B cell (primary cell): Measurements from ENCODE around the gene SSPN. TPM values are rescaled to one million over a fixed set of nuclear protein-coding genes. Genes with fewer than 3 reads are reported as not detected.

ENCODE experiments used
- ATAC-seq: fragments of 200-7000 bp; cut with Tn5 transposase; one replicate; pipeline ENCODE4 v1.10.0; 2021; ENCODE audit warnings: low read depth, mild to moderate bottlenecking, moderate number of reproducible peaks, moderate library complexity
- CTCF ChIA-PET: fragments of 350-600 bp; sonication (Branson Sonifier 250); formaldehyde crosslinking; loops from one replicate; lab custom pipeline; 2021; ENCODE audit warnings: antibody characterized with exemption, inconsistent platforms; lab: Charles Lee
- POLR2A ChIA-PET: fragments of 350-600 bp; sonication (Branson Sonifier 250); formaldehyde crosslinking; loops from one replicate; lab custom pipeline; 2021; ENCODE audit warnings: antibody characterized with exemption; lab: Charles Lee
- DNase-seq: peaks from one replicate; pipeline ENCODE4 v3.0.0; 2013
- H2AFZ ChIP-seq: 2 replicates; pipeline ENCODE4 v1.6.1; 2012; ENCODE audit warnings: mild to moderate bottlenecking, low read depth, low read length; ENCODE audit not compliant: insufficient read depth, poor library complexity, severe bottlenecking
- H3K27ac ChIP-seq, 2 donors: 1 replicate in 1 of 2; 2 replicates in 1 of 2; pipeline ENCODE4 v1.5.1; 2012 to 2013; ENCODE audit warnings: low read length in 2 of 2, mild to moderate bottlenecking in 2 of 2, moderate library complexity in 1 of 2
- H3K27me3 ChIP-seq, 4 experiments: fragments of 200-600 bp in 1 of 4; sonication (generic) in 1 of 4; replicated peaks in 1 of 4; 1 replicate in 2 of 4; 2 replicates in 2 of 4; pipeline versions ENCODE4 v1.6.1 to v1.7.0; 2013 to 2016; ENCODE audit warnings: low read length in 3 of 4, mild to moderate bottlenecking in 2 of 4, mixed read lengths in 1 of 4, moderate library complexity in 1 of 4; ENCODE audit not compliant: insufficient read depth in 4 of 4, control insufficient read depth in 3 of 4; ENCODE audit errors: control extremely low read depth in 1 of 4
- H3K36me3 ChIP-seq, 2 experiments: replicated peaks in 1 of 2; 1 replicate in 1 of 2; 2 replicates in 1 of 2; pipeline versions ENCODE4 v1.6.1 to v1.7.1; 2013; ENCODE audit warnings: low read length in 1 of 2; ENCODE audit not compliant: insufficient read depth in 2 of 2, control insufficient read depth in 1 of 2; ENCODE audit errors: control extremely low read depth in 1 of 2, extremely low read depth in 1 of 2
- H3K4me1 ChIP-seq, 2 donors: fragments of 200-600 bp in 1 of 2; sonication (generic) in 1 of 2; 1 replicate in 1 of 2; 2 replicates in 1 of 2; pipeline versions ENCODE4 v1.5.1 to v1.6.1; 2013 to 2017; ENCODE audit warnings: low read length in 2 of 2; ENCODE audit not compliant: control insufficient read depth in 2 of 2, insufficient read depth in 2 of 2
- H3K4me2 ChIP-seq: replicated peaks from 2 replicates; pipeline ENCODE3; 2012; ENCODE audit warnings: mild to moderate bottlenecking, low read depth, low read length; ENCODE audit not compliant: poor library complexity, severe bottlenecking
- H3K4me3 ChIP-seq, 5 experiments: fragments of 200-600 bp in 1 of 5; sonication (generic) in 1 of 5; 1 replicate in 3 of 5; 2 replicates in 2 of 5; pipeline versions ENCODE4 v1.5.1 to v1.7.0; 2011 to 2016; ENCODE audit warnings: low read length in 4 of 5, mild to moderate bottlenecking in 4 of 5, low read depth in 2 of 5, control low read depth in 1 of 5, moderate library complexity in 1 of 5; ENCODE audit not compliant: insufficient read depth in 1 of 5; ENCODE audit errors: control extremely low read depth in 1 of 5, extremely low read depth in 1 of 5
- H3K79me2 ChIP-seq: fragments of 200-600 bp; sonication (generic); one replicate; pipeline ENCODE4 v1.6.0; 2016; ENCODE audit warnings: low read length; ENCODE audit not compliant: control insufficient read depth, insufficient read depth
- H3K9ac ChIP-seq: fragments of 200-600 bp; sonication (generic); 2 replicates; pipeline ENCODE4 v1.6.1; 2017; ENCODE audit warnings: mild to moderate bottlenecking, low read length, moderate library complexity
- H3K9me3 ChIP-seq, 3 donors: one replicate each; pipeline versions ENCODE4 v1.6.1 to v1.7.1; 2013; ENCODE audit warnings: low read length in 2 of 3; ENCODE audit not compliant: control insufficient read depth in 2 of 3, insufficient read depth in 1 of 3; ENCODE audit errors: control extremely low read depth in 1 of 3
- H4K20me1 ChIP-seq: 2 replicates; pipeline ENCODE4 v1.6.0; 2012; ENCODE audit warnings: mild to moderate bottlenecking, low read length; ENCODE audit not compliant: insufficient read depth, control insufficient read depth, poor library complexity, severe bottlenecking
- H3K27ac Mint-ChIP-seq: one replicate; pipeline ENCODE4 v1.8.0; 2021; ENCODE audit warnings: mixed read lengths
- H3K27me3 Mint-ChIP-seq: one replicate; pipeline ENCODE4 v1.8.0; 2021; ENCODE audit warnings: mixed read lengths
- H3K4me1 Mint-ChIP-seq: one replicate; pipeline ENCODE4 v1.8.0; 2021; ENCODE audit warnings: mixed read lengths
- H3K4me3 Mint-ChIP-seq: one replicate; pipeline ENCODE4 v1.8.0; 2021; ENCODE audit warnings: mixed read lengths
- H3K9me3 Mint-ChIP-seq: one replicate; pipeline ENCODE4 v1.8.0; 2022; ENCODE audit warnings: mixed read lengths; ENCODE audit not compliant: insufficient read depth
- CTCF ChIP-seq: fragments of 200-600 bp; IDR thresholded peaks from one replicate; pipeline ENCODE4 v1.8.0; 2022; ENCODE audit warnings: antibody characterized with exemption, mild to moderate bottlenecking
- EZH2 ChIP-seq: IDR thresholded peaks from 2 replicates; pipeline ENCODE4 v1.6.1; 2012; ENCODE audit warnings: borderline replicate concordance, low read depth, mild to moderate bottlenecking, moderate library complexity, low read length; ENCODE audit not compliant: insufficient read depth, poor library complexity, severe bottlenecking
- WGBS: methylation state at CpG from one replicate; pipeline ENCODE4 v1.1.5; 2013; ENCODE audit warnings: missing lambda C conversion rate; ENCODE audit not compliant: insufficient coverage; 5-methylcytosine and 5-hydroxymethylcytosine counted together
- intact Hi-C: fragments of 100-400 bp; cut with micrococcal nuclease; formaldehyde crosslinking; loops from one replicate; pipeline ENCODE4 v1.10.0; 2022
- polyA plus RNA-seq: library from polyadenylated mRNA; depleted of rRNA; stranded (reverse); fragments of >200 nt; gene quantifications from 2 replicates; pipeline ENCODE4 v1.2.3, GENCODE V29; 2012
- total RNA-seq, 2 donors: library from RNA; stranded (reverse); fragments of 120-200 nt in 1 of 2; gene quantifications; 1 replicate in 1 of 2; 2 replicates in 1 of 2; pipeline versions ENCODE4 v1.2.3 to v1.2.4, GENCODE V29; 2013 to 2022

The SSPN gene
- total and polyA plus RNA-seq, 2 donors (not counting 1 experiment from before 2014, with no cell fraction given), result 18.3 to 19.6 TPM

DNA sequence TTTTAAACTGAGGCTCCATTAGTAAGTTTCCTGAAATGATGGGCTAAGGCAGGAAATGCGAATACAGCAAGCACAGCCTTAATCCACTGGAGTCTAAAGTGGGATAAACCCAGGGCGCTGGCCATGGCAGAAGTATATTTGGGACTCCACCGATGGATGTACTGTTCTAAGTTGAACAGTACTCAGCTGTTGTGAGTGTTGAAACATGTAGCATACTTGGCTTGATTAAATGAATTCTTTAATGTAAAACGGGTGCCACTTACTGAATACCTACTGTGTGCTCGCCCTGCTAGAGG is 996 bp downstream of the SSPN start:
- peak overlapping the region; percentile 87 for H2AFZ ChIP-seq

More for the DNA sequence above, 996 bp downstream of the SSPN start:
- 91% methylated on average over 5 of the region's 5 CpGs for WGBS
- CTCF ChIA-PET, result interaction anchor here (1.1 to 2.7 kb wide), 4 partner anchors 27 to 77 kb away, joined by 3 to 16 read pairs (median 6); partner anchors contain the start of gene BHLHE41
- H3K27me3 ChIP-seq, result peaks cover 0 to 5% (median 0%) of the 10 kb centered on the region in 4 experiments
- Mint-ChIP-seq H3K9me3 (no peaks in the 10 kb centered on the region), H3K4me1 (peaks cover 16% of the 10 kb centered on the region), H3K27me3 (peaks cover 4% of the 10 kb centered on the region), H3K4me3 (peak overlapping the region; percentile 98), H3K27ac (peak overlapping the region; percentile 97)
- peak overlapping the region; percentile 67 for H3K9ac ChIP-seq
- peaks cover 6 to 15% of the 10 kb centered on the region in 2 donors for H3K4me1 ChIP-seq
- H3K9me3 ChIP-seq, result no peaks in the 10 kb centered on the region
- no peak for TF ChIP-seq CTCF
- no peak for TF ChIP-seq EZH2
- no peaks in the 10 kb centered on the region for H3K36me3 ChIP-seq
- peak overlapping the region in 4 of 5 experiments; percentile 49 to 74 (median 65) for H3K4me3 ChIP-seq
- POLR2A ChIA-PET, result interaction anchor here (1.8 to 2.5 kb wide), 3 partner anchors 34 to 73 kb away, joined by 7 to 19 read pairs (median 15); partner anchors contain the start of gene BHLHE41
- no peak for DNase-seq
- H3K79me2 ChIP-seq, result no peaks in the 10 kb centered on the region
- H4K20me1 ChIP-seq, result no peaks in the 10 kb centered on the region
- H3K27ac ChIP-seq, result no peak overlapping the region
- intact Hi-C loops, result loop anchor here (1.0 to 10.0 kb wide), 3 partner anchors 40 to 208 kb away; no protein-coding TSS in a partner anchor
- peak overlapping the region; percentile 87 for H3K4me2 ChIP-seq
- ATAC-seq, result no peak
